ENCODE data around the gene SESN3.

SESN3 gene

DNA sequence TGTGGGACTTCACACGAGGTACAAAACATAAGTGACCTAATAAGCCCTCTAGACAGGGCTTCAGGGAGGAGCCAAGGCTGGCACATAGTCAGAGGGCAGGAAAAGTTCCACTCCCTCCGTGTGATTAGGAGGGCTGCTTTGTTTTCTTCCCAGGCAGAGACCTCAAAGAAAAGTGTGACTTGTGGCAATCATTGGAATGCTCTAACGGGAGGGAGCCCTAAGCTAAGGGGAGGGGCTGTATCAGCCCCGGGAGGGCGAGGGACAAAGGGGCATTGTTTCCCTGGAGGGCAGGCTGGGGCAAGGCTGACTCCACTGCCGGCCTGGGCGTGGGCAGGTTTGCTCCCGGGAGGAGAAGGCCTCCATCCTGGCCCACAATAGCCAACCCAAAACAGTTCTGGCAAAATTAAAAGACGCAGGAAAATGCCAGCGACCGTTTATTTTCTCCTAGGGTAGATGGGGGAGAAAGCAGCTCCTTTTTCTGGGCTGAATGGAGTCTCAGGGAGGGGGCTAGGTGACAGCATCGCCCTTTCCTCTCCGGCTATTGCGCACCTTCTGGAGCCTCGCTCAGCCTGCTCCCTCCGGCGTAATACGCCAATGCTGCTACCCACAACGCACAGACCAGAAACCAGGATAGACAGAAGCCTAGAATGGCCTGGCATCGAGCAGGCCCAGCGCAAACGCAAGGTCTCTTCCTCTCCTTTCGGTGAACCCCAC is 81.2 kb downstream of the SESN3 start:
- no peak for DNase-seq (ENCODE audit: low read depth, low spot score)
- H3K4me1 ChIP-seq (ENCODE audit: insufficient read depth, insufficient read length): peaks cover 2% of the 10 kb centered on the region

GRCh38 chr11:95148938-95149337 is 82.1 kb downstream of the SESN3 start:
- no peak for DNase-seq (ENCODE audit: low read depth, low spot score)
- Histone ChIP-seq H3K27me3 (ENCODE audit: insufficient read depth, insufficient read length) (peaks cover 27% of the 10 kb centered on the region), H3K9me3 (ENCODE audit: insufficient read depth, low read length) (no peaks in the 10 kb centered on the region), H3K4me3 (ENCODE audit: insufficient read length, low read depth) (no peak overlapping the region), H3K36me3 (ENCODE audit: insufficient read depth, insufficient read length, low read length) (no peaks in the 10 kb centered on the region), H3K4me1 (ENCODE audit: insufficient read depth, insufficient read length) (peaks cover 2% of the 10 kb centered on the region), H3K9ac (ENCODE audit: insufficient read length, low read depth) (no peak overlapping the region)
- TF ChIP-seq ZNF274 (IDR thresholded peaks at IDR 0.05; ENCODE audit: low read depth, low read length): no peak
- no peak for TF ChIP-seq SUZ12 (IDR thresholded peaks at IDR 0.05; ENCODE audit: extremely low read depth, insufficient read depth, insufficient read length)
- TF ChIP-seq YY1 (IDR thresholded peaks at IDR 0.05; ENCODE audit: insufficient read depth, insufficient read length): no peak

More for the DNA sequence above, 81.2 kb downstream of the SESN3 start:
- H3K27me3 ChIP-seq (ENCODE audit: insufficient read depth, insufficient read length): peaks cover 27% of the 10 kb centered on the region
- H3K4me3 ChIP-seq (ENCODE audit: insufficient read length, low read depth): peak overlapping the region; percentile 60
- H3K9me3 ChIP-seq (ENCODE audit: insufficient read depth, low read length): peaks cover 2% of the 10 kb centered on the region; the same call in 1 of the 2 replicates
- H3K36me3 ChIP-seq (ENCODE audit: insufficient read depth, insufficient read length, low read length): no peaks in the 10 kb centered on the region
- H3K9ac ChIP-seq (ENCODE audit: insufficient read length, low read depth): peak overlapping the region; percentile 85
- TF ChIP-seq SUZ12 (IDR thresholded peaks at IDR 0.05; ENCODE audit: extremely low read depth, insufficient read depth, insufficient read length): no peak
- TF ChIP-seq ZNF274 (IDR thresholded peaks at IDR 0.05; ENCODE audit: low read depth, low read length): no peak
- TF ChIP-seq YY1 (IDR thresholded peaks at IDR 0.05; ENCODE audit: insufficient read depth, insufficient read length): no peak

- H3K27me3 ChIP-seq (ENCODE audit: insufficient read depth, insufficient read length): peaks cover 27% of the 10 kb centered on the region
- no peak for DNase-seq (ENCODE audit: low read depth, low spot score)
- no peaks in the 10 kb centered on the region for H3K9me3 ChIP-seq (ENCODE audit: insufficient read depth, low read length)
- H3K4me3 ChIP-seq (ENCODE audit: insufficient read length, low read depth): no peak overlapping the region
- H3K4me1 ChIP-seq (ENCODE audit: insufficient read depth, insufficient read length): peaks cover 2% of the 10 kb centered on the region
- H3K36me3 ChIP-seq (ENCODE audit: insufficient read depth, insufficient read length, low read length): no peaks in the 10 kb centered on the region
- TF ChIP-seq ZNF274 (IDR thresholded peaks at IDR 0.05; ENCODE audit: low read depth, low read length) (no peak), SUZ12 (IDR thresholded peaks at IDR 0.05; ENCODE audit: extremely low read depth, insufficient read depth, insufficient read length) (no peak), YY1 (IDR thresholded peaks at IDR 0.05; ENCODE audit: insufficient read depth, insufficient read length) (no peak)
- H3K9ac ChIP-seq (ENCODE audit: insufficient read length, low read depth): no peak overlapping the region
These were observed 82.6 kb downstream of the SESN3 start for GRCh38 chr11:95148406-95148805.

DNA sequence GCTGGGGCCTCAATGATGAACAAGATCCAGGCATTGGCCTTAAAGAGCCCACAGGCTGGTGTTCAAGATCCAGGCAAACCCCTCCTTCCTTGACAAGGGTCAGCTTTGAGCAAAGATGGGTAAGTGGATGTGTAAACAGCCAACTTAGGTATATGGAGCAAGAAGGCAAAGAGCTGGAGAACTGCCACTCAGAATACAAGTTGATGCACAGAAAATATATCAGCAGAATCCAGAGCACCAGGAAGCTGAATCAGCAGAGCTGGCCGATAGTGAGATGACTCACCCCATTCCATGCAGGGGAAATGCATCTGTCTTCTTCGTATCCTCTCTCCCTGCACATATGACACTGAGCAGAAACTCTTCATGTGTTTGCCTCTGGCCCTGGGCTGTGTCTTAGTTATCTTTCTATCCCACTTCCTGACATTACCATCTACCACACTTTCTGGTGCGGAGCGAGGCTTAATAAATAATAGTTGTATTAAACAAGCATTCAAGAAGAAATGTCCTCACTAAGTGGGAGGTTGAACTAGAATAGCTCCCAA is 83.6 kb downstream of the SESN3 start:
- H3K36me3 ChIP-seq (ENCODE audit: insufficient read depth, insufficient read length, low read length): no peaks in the 10 kb centered on the region
- H3K4me3 ChIP-seq (ENCODE audit: insufficient read length, low read depth): no peak overlapping the region
- H3K27me3 ChIP-seq (ENCODE audit: insufficient read depth, insufficient read length): peaks cover 27% of the 10 kb centered on the region
- no peaks in the 10 kb centered on the region for H3K9me3 ChIP-seq (ENCODE audit: insufficient read depth, low read length)
- no peak for DNase-seq (ENCODE audit: low read depth, low spot score)
- H3K9ac ChIP-seq (ENCODE audit: insufficient read length, low read depth): no peak overlapping the region
- H3K4me1 ChIP-seq (ENCODE audit: insufficient read depth, insufficient read length): peaks cover 2% of the 10 kb centered on the region
- TF ChIP-seq SUZ12 (IDR thresholded peaks at IDR 0.05; ENCODE audit: extremely low read depth, insufficient read depth, insufficient read length) (no peak), YY1 (IDR thresholded peaks at IDR 0.05; ENCODE audit: insufficient read depth, insufficient read length) (no peak)

DNA sequence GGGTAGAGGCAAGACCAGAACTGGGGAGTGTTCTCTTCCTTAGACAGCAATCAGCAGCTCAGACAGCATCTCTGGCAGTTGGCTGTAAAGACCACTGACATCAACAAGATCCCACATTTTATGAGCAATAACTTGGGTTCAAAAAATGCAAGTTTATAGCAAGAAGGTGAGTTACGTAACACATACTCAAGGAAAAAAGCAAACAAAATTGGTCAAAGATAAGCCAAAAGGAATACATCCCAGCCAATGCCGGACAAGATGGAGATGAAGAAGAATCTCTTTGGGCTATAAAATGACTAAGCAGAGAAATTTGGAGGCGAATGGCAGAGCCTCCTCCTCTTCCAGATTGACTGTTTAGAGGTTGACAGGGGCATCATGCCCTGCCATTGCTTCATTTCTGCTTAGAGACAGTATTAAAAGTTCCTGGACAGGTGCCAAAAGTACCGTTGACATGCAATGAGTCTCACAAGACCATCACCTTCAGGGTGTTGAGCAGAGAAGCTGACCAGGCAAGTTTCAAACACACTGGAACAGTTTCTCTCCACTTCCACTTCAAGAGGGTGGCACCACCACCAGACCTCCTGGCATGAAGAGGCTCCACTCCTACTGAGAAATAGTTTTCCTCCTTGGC is 85.5 kb downstream of the SESN3 start:
- H3K4me1 ChIP-seq (ENCODE audit: insufficient read depth, insufficient read length): peaks cover 2% of the 10 kb centered on the region
- H3K4me3 ChIP-seq (ENCODE audit: insufficient read length, low read depth): no peak overlapping the region
- peaks cover 27% of the 10 kb centered on the region for H3K27me3 ChIP-seq (ENCODE audit: insufficient read depth, insufficient read length)
- no peaks in the 10 kb centered on the region for H3K36me3 ChIP-seq (ENCODE audit: insufficient read depth, insufficient read length, low read length)
- no peak for TF ChIP-seq SUZ12 (IDR thresholded peaks at IDR 0.05; ENCODE audit: extremely low read depth, insufficient read depth, insufficient read length)
- no peak for TF ChIP-seq ZNF274 (IDR thresholded peaks at IDR 0.05; ENCODE audit: low read depth, low read length)
- TF ChIP-seq YY1 (IDR thresholded peaks at IDR 0.05; ENCODE audit: insufficient read depth, insufficient read length): no peak
- DNase-seq (ENCODE audit: low read depth, low spot score): no peak
- no peak overlapping the region for H3K9ac ChIP-seq (ENCODE audit: insufficient read length, low read depth)
- no peaks in the 10 kb centered on the region for H3K9me3 ChIP-seq (ENCODE audit: insufficient read depth, low read length)

DNA sequence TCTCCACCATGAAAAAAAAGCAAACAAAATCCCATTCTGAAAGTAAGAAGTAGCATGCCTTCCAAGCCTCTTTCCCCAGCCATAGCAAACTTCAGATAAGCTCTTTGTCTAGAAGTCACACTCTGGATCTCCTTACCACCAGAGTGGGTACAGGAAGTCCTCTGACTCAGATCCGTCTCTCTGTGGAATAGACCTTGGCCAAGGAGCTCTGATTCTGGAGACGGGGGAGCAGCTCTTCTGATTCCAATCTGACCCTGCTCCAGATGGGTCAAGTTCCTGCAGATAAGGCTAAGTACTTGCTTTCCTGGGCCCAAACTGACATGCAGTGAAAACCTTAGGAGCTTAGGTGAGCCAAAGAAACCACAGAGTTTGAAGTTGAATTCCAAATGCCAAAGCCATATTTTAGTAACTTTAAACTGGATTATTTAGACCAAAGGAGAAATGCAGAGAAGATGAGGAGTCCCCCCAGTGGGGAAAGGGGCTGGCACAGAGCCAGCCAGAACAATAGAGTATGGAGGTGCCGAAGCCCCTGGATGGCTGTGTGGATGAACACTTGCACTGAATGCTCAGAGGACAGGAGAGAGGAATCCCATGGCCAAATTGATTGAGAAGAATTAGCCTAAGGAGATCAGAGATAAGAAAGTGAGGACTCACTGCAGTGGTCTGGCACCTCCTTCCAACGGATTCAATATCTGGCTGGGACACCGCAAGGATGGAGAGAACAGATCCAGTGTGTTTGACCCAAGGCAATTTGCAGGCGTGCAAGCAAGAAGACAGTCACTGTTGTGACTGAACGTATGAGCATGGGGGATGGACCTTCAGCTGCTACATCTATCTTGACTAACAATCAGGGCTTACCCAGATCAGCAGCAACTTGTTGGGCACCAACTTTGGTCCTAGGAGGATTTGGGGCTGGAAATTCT is 86.4 kb downstream of the SESN3 start:
- no peak overlapping the region for H3K9ac ChIP-seq (ENCODE audit: insufficient read length, low read depth)
- H3K9me3 ChIP-seq (ENCODE audit: insufficient read depth, low read length): no peaks in the 10 kb centered on the region
- no peaks in the 10 kb centered on the region for H3K36me3 ChIP-seq (ENCODE audit: insufficient read depth, insufficient read length, low read length)
- DNase-seq (ENCODE audit: low read depth, low spot score): no peak
- H3K27me3 ChIP-seq (ENCODE audit: insufficient read depth, insufficient read length): peaks cover 23% of the 10 kb centered on the region
- no peak overlapping the region for H3K4me3 ChIP-seq (ENCODE audit: insufficient read length, low read depth)
- H3K4me1 ChIP-seq (ENCODE audit: insufficient read depth, insufficient read length): no peaks in the 10 kb centered on the region
- TF ChIP-seq YY1 (IDR thresholded peaks at IDR 0.05; ENCODE audit: insufficient read depth, insufficient read length) (no peak), SUZ12 (IDR thresholded peaks at IDR 0.05; ENCODE audit: extremely low read depth, insufficient read depth, insufficient read length) (no peak), ZNF274 (IDR thresholded peaks at IDR 0.05; ENCODE audit: low read depth, low read length) (no peak)
